Activated naive CD4-positive, alpha-beta T cell (primary cell): Measurements from ENCODE around the gene TIE1.
A peak's percentile ranks its signal among the peaks of the same experiment; 100 is the strongest.
"Not testable (repeated sequence)": the region's sequence is repeated elsewhere in the genome, so short reads cannot be mapped to it uniquely, and the experiment has no call there.

Source experiments
- DNase-seq, 4 experiments: peaks; one replicate each; lab custom pipeline; 2025; lab: John Stamatoyannopoulos, UW

The TIE1 gene

GRCh38 chr1:43363283-43363934 lies 62.6 kb downstream of the TIE1 start:
- no peak for DNase-seq

DNA sequence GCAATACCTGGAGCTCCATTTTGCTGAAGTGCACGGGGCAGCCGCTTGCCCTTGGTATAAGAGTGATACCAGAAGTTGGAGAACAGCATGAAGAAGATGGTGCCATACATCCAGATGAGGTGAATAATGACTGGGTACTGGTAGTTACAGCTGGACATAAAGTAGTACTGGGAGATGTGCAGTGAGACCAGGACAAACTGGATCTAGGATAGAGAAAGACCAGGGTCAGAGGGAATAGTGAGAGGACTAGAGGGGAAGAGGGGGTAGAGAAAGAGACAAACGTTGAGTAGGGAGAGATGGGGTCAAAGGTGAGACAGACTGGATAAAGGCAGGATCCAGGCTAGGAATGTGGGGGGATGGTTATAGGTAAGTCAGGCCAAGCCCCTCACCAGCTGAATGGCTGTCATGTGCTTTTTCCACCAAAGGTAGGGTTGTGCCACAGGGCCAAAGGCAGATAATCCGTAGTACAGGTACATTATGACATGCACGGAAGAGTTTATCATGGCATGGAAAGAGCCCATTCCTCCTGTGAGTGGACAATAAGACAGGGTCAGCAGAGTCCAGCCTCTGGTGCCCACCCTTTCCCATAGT lies 63.2 kb downstream of the TIE1 start:
- no peak for DNase-seq

DNA sequence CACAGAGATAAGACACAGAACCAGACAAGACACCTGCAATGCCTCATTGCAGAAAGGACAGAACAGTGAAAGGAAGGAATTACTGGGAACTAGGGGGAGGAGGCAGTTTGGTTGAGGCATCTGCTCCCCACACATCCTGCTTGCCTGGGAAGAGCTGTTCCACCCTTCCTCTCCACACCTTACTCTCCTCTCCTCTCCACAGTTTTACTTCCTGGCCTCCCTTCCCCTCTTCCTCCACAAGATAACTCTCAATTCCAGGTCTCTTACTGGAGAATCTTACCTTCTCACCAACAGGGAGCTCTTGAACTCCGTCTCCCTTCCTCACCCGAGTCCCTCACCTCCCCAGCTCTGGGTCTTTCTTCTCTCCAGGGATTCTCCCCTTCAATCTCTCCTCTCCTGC lies 64.9 kb downstream of the TIE1 start:
- no peak for DNase-seq

DNA sequence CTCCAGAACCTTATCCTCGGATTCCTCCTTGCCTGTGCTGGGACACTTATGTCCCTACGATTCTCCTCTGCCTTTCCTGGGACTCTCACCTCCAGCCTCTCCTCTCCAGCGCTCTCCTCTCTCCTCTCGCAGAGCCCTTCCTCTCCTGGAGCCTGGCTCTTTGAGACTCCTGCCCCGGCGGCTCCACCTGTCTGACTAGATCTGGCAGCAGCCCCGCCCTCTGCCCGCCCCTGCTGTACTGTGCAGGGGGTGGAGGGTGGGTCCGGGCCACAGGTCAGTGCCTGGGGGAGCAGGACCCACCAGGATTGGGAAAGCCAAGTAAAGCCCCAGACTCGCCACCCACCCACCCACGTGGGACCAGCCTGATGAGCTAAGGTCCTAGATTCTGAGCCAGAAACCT lies 65.4 kb downstream of the TIE1 start:
- DNase-seq: no peak

- DNase-seq: no peak
Measured at GRCh38 chr1:43366601-43367025, 65.8 kb downstream of the TIE1 start.

DNA sequence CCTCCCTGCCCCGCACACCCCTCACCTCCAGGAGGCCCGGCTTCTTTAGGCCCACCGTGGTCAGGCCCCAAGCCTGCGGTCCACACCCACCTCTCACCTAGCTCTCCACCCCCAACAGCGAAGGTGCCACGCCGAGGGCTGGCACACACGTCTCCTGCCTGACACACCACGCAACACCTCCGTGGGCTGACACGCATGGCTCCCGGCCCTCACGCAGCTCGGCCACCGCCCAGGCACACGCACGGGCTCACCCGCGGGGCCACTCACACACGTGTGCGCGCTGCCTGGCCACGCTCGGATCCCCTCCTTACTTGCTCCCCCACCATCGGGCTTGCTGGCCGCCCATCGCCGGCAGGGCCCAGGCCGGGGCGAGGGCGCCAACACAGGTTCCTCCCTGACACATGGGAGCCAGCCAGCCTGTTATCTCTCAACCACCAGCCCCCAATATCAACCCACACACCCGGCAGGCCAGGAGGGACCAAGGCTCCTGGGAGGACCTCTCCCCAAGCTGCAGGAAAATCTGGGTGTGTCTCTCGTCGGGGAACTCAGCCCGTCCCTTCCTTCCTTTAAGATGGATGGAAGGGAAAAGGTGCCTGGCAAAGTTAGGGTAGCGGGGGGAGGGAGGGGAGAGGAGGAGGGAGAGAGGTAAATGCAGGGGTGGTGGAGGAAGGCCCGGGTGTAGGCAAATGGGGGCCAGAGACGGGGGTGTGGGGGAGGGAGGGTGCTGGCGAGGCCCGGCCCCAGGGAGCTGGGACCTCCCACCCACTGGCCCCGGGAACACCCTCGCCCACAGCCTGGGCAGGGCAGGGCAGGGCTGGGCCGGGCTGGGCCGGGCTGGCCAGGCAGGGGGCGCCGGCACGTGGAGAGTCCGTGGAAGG lies 66.5 kb downstream of the TIE1 start:
- peak in 1 of 4 experiments; percentile 36 for DNase-seq

DNA sequence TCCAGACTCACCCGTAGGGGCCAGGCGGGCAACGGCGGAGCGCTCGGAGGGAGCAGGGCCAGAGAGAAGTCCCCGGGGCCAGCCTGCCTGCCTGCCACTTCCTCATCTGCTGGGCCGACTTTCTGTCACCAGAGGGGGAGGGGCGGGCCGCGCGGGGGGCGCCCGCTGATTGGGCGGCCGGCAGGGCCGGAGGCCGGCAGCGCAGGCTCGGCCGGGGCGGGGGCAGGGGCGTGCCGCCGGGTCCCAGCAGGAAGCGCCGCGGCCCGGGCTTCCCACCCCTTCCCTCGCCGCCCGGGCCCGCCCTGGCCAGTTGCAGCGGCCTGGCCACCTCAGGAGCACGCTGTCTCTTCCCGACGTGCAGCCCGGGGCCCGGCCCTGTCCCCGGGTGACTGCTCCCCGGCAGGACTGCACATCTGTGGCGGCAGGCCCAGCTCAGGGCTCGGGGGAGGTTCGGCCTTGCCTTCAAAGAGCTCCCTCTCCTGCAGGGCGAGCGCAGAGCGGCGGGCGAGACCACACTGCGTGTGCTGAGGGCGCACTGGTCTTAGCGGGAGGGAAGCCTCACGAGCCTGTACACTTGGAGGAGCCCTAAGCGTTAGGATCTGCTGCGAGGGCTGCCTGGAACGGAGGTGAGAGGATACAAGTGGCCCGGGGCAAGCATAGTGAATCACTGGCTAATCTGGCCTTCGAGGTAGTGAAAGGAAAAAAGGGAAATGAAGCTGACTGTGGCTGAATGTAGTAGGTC lies 67.3 kb downstream of the TIE1 start, which contains the start of gene ELOVL1:
TSS of gene ELOVL1 (minus strand) at position 108 of the 742 bp plus-strand sequence. CDS start 2,402 bp downstream, outside the sequence.
- peak; percentile 42 to 68 (median 54) for DNase-seq

DNA sequence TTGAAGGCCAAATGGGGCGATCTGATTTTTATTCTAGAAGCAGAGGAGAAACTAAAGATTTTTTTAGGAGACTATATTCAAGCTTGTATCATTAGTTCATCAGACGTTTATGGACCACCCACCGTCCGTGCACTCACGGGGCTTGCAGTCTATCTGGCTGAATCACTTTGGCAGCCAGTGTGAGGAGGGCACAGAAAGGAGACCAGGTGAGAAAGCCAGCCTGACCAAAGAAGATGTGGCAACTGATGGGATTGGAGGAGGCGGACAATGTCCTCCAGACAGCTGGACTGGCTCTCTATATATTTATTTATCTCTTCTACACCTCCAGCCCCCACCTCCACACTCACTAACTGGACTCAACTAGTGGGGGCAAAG lies 67.9 kb downstream of the TIE1 start:
- no peak for DNase-seq

GRCh38 chr1:43369779-43370178 lies 69.0 kb downstream of the TIE1 start:
- DNase-seq: not testable (repeated sequence)

GRCh38 chr1:43370564-43370963 lies 69.8 kb downstream of the TIE1 start:
- DNase-seq: no peak

GRCh38 chr1:43372172-43372571 lies 71.4 kb downstream of the TIE1 start:
- no peak for DNase-seq
